Inflammatory macrophage (primary cell): ENCODE measurements around the gene SPOP.

Experiments
- DNase-seq, 2 donors: peaks; one replicate each; pipeline ENCODE4 v3.0.0-alpha.2; 2020 to 2022

SPOP gene

DNA sequence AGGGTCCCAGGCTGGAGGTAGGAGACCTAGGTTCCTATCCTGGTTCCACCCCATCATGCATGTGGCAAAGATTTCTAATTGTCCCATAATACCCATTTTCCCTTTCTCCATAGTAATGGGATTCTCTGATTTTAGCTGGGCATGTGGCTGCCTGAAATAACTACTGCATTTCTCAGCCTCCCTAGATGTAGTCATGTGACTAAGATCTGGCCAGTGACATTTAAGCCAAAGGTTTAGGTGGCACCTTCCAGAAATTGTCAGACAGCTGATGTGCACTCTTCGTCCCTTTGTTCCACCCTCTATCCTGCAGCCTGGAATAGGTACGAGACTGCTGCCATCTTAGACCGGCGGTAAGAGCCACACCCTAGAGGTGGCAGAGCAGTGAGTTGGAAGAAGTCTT lies 94.0 kb downstream of the SPOP start:
- DNase-seq: no peak

GRCh38 chr17:49583226-49583625 lies 94.7 kb downstream of the SPOP start:
- no peak for DNase-seq

- DNase-seq: no peak
These were observed 95.1 kb downstream of the SPOP start for GRCh38 chr17:49582789-49583188.

DNA sequence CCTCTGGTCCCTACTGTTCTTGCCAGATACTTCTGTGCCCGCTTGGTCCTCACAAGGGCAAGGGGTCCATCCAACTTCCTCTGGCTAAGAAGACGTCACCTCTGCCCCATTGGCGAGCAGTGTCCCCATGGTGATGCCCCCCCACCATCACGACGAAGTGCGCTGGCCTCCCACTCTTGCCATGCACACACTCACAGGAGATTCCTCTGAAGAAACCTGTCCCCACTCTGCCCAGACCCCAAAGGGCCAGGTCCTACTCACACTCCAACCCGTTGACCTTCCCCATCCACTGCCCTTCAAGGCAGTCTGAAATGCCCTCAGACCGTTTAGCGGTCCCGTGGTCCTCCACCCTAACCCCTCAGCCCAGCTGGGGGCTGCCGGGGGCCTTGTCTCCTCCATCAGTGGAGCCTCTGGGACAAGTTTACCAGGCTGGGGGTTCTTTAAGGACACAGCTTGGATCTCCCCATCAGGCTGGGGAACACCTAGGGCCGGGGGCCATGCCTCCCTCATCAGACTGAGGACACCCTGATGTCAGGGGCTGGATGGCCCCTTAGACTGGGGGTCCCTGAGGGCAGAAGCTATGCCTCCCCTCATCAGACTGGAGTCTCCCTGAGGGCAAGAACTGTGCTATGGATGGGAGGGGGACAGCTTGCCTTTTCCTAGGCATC lies 95.7 kb downstream of the SPOP start:
- DNase-seq: no peak

- DNase-seq: no peak
These were observed 96.3 kb downstream of the SPOP start for GRCh38 chr17:49581648-49581998.

DNA sequence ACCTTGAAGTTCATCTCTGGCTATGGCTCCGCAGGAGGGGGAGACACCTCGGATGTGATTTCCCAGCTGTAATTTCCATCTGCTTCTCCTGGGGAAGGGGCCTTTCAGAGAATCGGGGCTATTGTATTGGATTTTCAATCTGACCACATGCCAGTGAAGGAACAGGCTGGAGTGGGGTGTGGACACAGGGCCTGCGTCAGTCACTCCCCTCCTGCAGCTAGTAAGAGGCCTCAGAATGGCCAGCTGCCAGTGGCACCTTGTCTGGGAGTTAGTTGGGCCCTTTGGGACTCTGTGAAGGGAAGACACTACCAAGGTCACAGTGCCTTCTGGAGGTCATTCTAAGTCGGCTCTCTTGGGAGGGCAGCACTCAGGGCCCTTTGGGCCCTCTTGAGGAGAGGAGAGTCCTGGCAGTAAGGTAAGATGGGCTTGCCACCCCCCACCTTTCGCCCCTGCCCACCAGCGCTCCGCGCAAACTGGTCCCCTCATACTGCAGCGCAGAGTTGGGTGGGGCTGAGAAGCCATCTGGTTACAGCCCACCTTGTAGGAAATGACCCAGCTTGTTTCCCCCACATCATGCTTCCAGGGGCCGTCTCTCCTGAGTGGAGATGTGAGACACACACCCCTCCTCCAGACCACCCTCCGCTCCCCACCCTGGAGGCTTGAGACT lies 96.8 kb downstream of the SPOP start:
- DNase-seq: no peak

- DNase-seq: no peak
These were observed 97.7 kb downstream of the SPOP start for GRCh38 chr17:49580055-49580721.

- no peak for DNase-seq
These were observed 98.4 kb downstream of the SPOP start for GRCh38 chr17:49579522-49579921.

DNA sequence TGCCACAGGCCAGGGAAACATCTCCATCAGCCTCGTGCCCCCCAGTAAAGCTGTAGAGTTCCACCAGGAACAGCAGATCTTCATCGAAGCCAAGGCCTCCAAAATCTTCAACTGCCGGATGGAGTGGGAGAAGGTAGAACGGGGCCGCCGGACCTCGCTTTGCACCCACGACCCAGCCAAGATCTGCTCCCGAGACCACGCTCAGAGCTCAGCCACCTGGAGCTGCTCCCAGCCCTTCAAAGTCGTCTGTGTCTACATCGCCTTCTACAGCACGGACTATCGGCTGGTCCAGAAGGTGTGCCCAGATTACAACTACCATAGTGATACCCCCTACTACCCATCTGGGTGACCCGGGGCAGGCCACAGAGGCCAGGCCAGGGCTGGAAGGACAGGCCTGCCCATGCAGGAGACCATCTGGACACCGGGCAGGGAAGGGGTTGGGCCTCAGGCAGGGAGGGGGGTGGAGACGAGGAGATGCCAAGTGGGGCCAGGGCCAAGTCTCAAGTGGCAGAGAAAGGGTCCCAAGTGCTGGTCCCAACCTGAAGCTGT lies 98.9 kb downstream of the SPOP start:
- DNase-seq: no peak

- no peak for DNase-seq
These were observed 99.5 kb downstream of the SPOP start for GRCh38 chr17:49578414-49578813.

DNA sequence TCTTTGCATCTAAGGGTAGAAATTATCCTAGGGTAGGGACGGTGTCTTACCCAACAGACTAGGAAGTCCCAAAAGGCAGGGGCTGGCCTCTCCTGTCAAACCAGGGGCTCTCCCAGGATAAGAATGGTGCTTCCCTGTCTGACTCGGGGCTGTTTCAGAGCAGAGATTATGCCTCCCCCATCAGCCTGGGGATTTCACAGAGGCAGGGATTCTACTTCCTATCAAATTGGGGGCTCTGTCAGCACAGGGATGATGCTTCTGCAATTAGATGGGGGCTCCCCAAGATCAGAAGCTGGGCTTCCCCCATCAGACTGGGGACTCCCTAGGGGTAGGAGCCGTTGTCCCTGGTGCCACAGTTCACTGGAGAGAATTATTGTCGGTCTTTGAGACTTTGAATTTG lies 99.9 kb downstream of the SPOP start:
- DNase-seq: no peak

GRCh38 chr17:49577650-49577934 lies 100.3 kb downstream of the SPOP start:
- DNase-seq: no peak

DNA sequence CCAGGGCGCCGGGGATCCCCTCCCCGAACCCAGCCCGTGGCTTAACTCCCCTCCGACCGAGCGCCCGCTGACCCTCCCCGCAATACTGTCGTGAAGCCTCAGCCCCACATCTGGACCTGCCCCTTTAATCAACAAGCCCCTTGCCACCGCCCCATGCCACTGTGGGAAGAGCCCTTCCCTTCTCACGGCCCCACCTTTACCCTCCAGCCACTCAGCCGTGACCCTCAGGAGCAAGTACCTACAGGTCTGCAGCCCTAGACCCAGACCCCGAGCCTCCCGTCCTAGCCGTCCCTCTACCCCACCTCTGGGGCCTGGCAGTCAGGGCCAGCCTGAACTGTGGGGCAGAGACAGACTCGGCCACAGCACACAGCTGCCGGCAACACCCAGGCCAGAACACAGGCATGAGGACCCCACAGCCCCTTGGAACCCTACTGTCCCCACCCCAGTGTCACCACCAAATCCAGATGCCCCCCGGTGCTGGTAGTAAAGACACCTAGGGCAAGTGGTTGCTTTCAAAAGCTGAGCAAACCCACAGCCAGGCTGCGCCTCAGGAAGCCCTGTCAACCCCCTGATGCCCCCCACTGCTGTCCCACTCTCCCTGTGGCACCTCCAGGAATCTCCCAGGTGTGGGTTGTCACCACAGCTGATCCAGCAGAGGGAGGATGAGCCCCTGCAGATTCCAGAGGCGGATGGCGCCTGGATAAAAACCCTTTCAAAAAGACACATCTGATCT lies 100.8 kb downstream of the SPOP start:
- no peak for DNase-seq

- DNase-seq: no peak
These were observed 101.6 kb downstream of the SPOP start for GRCh38 chr17:49576088-49576916.

DNA sequence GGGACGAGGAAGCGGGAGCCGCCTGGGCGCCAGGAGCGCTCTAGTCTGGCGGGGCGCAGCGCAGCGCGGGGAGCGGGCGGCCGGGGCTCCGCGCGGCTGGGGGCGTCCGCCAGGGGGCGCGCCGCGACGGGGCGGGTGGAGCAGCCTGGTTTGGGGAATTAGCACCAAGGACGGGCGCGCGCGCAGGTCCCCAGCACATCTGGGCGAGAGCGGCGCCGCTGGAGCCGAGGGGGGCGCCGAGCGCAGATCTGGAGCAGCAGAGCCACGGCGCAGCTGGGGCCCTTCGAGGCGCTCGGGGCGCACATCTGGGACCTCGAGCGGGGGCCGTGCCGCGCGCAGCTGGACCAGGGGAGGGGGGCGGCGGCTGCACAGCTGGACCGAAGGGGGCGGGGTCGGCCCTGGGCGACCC lies 102.2 kb downstream of the SPOP start, which contains the start of gene NXPH3:
TSS of gene NXPH3 (plus strand) at position 193 of the 409 bp plus-strand sequence. CDS start 349 bp downstream, outside the sequence.
- peak; percentile 26 to 65 for DNase-seq

GRCh38 chr17:49574945-49575678 lies 102.8 kb downstream of the SPOP start:
- no peak for DNase-seq

DNA sequence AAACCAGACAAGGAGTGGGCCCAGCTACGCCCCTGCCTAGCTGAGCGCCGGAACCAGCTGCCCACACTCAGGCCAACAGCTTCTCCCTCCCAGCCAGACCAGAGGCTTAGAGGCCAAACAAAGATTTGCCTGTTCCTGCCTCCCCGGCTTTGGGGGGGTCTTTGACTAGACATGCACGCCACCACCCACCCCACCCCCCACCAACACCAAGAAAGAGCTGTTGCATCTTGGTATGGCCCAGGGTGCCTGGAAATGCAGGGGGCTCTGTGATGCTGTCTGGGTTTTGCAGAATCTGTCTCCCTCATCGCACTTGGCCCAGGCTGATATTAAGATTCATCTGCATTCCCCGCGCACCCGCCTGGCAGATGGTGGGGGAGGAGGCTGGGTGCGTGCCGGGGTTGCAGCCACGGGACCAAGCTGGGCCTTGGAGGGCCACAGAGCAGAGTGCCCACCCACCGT lies 103.5 kb downstream of the SPOP start:
- no peak for DNase-seq

DNA sequence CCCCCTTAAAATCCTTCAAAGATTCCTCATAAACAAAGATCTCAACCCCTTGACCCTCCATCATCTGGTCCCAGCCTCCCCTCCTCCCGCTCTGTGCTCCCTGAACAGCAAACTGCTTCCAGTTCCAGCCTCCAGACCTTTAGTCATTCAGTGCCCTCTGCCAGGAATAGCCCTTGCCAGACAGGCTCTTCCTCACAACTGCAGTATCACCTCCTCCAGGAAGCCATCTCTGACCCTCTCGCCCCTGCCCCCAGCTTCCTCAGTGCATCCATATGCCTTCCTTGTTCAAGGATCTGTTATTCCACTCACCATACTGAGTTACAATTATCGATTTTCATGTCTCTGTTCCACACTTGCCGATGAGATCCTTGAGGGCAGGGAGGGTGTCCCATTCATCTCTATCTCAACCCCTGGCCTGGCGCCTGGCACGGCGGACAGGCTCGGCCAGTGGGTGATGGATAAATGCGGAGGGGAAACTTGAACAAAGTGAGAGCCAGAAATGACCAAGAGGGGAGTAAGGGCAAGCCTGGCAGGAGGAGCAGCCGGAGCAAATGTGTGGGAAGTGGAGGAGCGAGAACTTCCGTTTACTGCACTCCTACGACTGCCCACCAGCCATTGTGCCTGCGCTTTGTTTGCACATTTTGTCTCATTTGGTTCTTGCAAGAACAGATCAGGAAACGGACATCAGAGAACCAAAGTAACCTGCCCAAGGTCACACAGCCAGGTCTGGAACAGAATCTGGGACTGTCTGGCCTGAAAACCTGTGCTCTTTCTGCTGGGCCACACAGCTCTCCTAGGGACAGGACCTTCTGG lies 104.2 kb downstream of the SPOP start:
- peak; percentile 43 to 72 for DNase-seq

DNA sequence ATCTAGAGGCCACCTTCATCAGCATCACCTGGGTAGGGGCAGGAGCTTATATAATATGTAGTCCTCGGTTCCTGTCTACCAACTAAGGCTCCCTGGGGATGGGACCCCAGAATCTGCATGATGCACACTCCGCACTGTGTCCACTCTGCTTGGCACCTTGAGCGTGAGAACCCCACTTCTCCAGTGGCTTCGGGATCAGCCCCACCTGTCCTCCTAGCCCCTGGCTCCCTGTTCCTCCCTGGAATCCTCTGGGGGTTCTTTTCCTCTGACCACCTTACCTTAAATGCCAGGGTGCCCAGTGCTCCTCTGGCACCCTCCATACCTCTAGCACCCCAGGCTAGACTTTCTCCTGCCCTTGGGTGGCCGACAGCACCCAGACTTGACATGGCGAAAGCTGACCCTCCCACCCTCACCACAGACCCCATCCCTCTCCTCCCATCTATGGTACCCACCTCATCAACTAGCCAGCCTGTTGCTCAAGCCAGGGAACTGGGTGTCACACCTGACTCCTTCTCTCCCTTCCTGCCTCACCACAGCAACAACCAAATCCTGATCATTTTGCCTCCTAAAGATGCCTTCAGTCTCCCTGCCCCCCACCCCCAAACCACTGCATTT lies 105.0 kb downstream of the SPOP start:
- no peak for DNase-seq

- no peak for DNase-seq
These were observed 105.7 kb downstream of the SPOP start for GRCh38 chr17:49572226-49572625.
